Spleen (tissue), 7 donors: ENCODE results near the gene GMDS.

Source experiments
- CTCF ChIP-seq, 11 experiments: fragments of 200-600 bp in 7 of 11; fragments of 450-650 bp in 4 of 11; sonication (generic) in 4 of 11; IDR thresholded peaks in 8 of 11; conservative IDR thresholded peaks in 3 of 11; 1 replicate in 7 of 11; 2 replicates in 4 of 11; pipeline versions ENCODE4 v1.4.0 to v1.8.0; 2016 to 2021; ENCODE audit warnings: antibody characterized with exemption in 11 of 11, inconsistent platforms in 4 of 11, mild to moderate bottlenecking in 1 of 11
- POLR2A ChIP-seq, 3 donors: fragments of 450-650 bp; IDR thresholded peaks; one replicate each; pipeline ENCODE4 v1.5.1; 2017; ENCODE audit warnings: antibody characterized with exemption in 3 of 3, mild to moderate bottlenecking in 1 of 3
- donor health status: DM: no; HTN: no; CAD: no; lungs with moderate emphysema.
- donor health status: DM: no; HTN: no; CAD: no.
- donor health status: DM: no; HTN: no; CAD: no.

GRCh38 chr6:1712451-1712850 lies 533.0 kb downstream of the GMDS start:
- no peak for TF ChIP-seq POLR2A (IDR thresholded peaks at IDR 0.05)
- TF ChIP-seq CTCF (IDR thresholded peaks at IDR 0.05 in 8 of 11, conservative IDR thresholded peaks at IDR 0.05 in 3 of 11) = no peak
